HG02981 (cell line): ENCODE results near the gene CD69.
"Not testable (repeated sequence)": the region's sequence is repeated elsewhere in the genome, so short reads cannot be mapped to it uniquely, and the experiment has no call there.

Experiments used
- ATAC-seq: cut with Tn5 transposase; IDR thresholded peaks from one replicate; pipeline ENCODE4 v1.9.1; 2021; ENCODE audit warnings: mild to moderate bottlenecking, moderate library complexity; ENCODE audit not compliant: unreplicated experiment

The CD69 gene

GRCh38 chr12:9751204-9752144 is 9.2 kb downstream of the CD69 start:
- no peak for ATAC-seq

GRCh38 chr12:9750276-9751203 is 10.2 kb downstream of the CD69 start:
- peak; percentile 42 for ATAC-seq

- ATAC-seq, result no peak
Measured at GRCh38 chr12:9749640-9750039, 11.1 kb downstream of the CD69 start.

- ATAC-seq, result no peak
Measured at GRCh38 chr12:9745199-9745598, 15.5 kb downstream of the CD69 start.

- no peak for ATAC-seq
Measured at GRCh38 chr12:9742661-9743060, 18.0 kb downstream of the CD69 start.

- ATAC-seq, result peak; percentile 59
Measured at GRCh38 chr12:9741726-9742125, 19.0 kb downstream of the CD69 start.

- no peak for ATAC-seq
Measured at GRCh38 chr12:9740106-9740750, 20.5 kb downstream of the CD69 start.

GRCh38 chr12:9739404-9740105 is 21.1 kb downstream of the CD69 start:
- ATAC-seq, result not testable (repeated sequence)

- ATAC-seq, result not testable (repeated sequence)
Measured at GRCh38 chr12:9738905-9739304, 21.8 kb downstream of the CD69 start.

GRCh38 chr12:9736936-9737705 is 23.6 kb downstream of the CD69 start:
- no peak for ATAC-seq

- no peak for ATAC-seq
Measured at GRCh38 chr12:9735601-9736000, 25.1 kb downstream of the CD69 start.

GRCh38 chr12:9732921-9733461 is 27.7 kb downstream of the CD69 start, which contains the start of gene CLECL1:
Gene CLECL1 (minus strand): TSS chr12:9733097.
- ATAC-seq, result no peak

GRCh38 chr12:9731797-9732196 is 28.9 kb downstream of the CD69 start:
- ATAC-seq, result no peak

GRCh38 chr12:9731393-9731792 is 29.3 kb downstream of the CD69 start:
- no peak for ATAC-seq

GRCh38 chr12:9730591-9730990 is 30.1 kb downstream of the CD69 start:
- no peak for ATAC-seq

- ATAC-seq, result no peak
Measured at GRCh38 chr12:9730011-9730410, 30.7 kb downstream of the CD69 start.

- ATAC-seq, result no peak
Measured at GRCh38 chr12:9729082-9729481, 31.6 kb downstream of the CD69 start.

GRCh38 chr12:9727813-9728212 is 32.9 kb downstream of the CD69 start:
- no peak for ATAC-seq

GRCh38 chr12:9725213-9725870 is 35.4 kb downstream of the CD69 start:
- ATAC-seq, result no peak
